ENCODE results near the gene FAM9C.
A peak's percentile ranks its signal among the peaks of the same experiment; 100 is the strongest.

FAM9C gene

GRCh38 chrX:13005661-13006473 is 38.6 kb downstream of the FAM9C start:
- peak; percentile 89 for DNase-seq

- peak; percentile 61 for DNase-seq
Observed at GRCh38 chrX:13001961-13002671, 42.3 kb downstream of the FAM9C start.

GRCh38 chrX:13001097-13001496 is 43.3 kb downstream of the FAM9C start:
- no peak for DNase-seq

- peak; percentile 72 for DNase-seq
Observed at GRCh38 chrX:13000301-13000811, 44.1 kb downstream of the FAM9C start.

GRCh38 chrX:12999422-12999821 is 45.0 kb downstream of the FAM9C start:
- DNase-seq, result peak; percentile 59

- no peak for DNase-seq
Observed at GRCh38 chrX:12997906-12998687, 46.3 kb downstream of the FAM9C start.

GRCh38 chrX:12996934-12997435 is 47.4 kb downstream of the FAM9C start:
- DNase-seq, result no peak

GRCh38 chrX:12994321-12994720 is 50.1 kb downstream of the FAM9C start:
- no peak for DNase-seq

GRCh38 chrX:12993826-12994225 is 50.6 kb downstream of the FAM9C start:
- no peak for DNase-seq

GRCh38 chrX:12992544-12993118 is 51.8 kb downstream of the FAM9C start:
- DNase-seq, result no peak

- DNase-seq, result no peak
Observed at GRCh38 chrX:12991575-12991974, 52.8 kb downstream of the FAM9C start.

- DNase-seq, result no peak
Observed at GRCh38 chrX:12989461-12989860, 55.0 kb downstream of the FAM9C start.

- no peak for DNase-seq
Observed at GRCh38 chrX:12988797-12989196, 55.6 kb downstream of the FAM9C start.

- DNase-seq, result no peak
Observed at GRCh38 chrX:12987900-12988594, 56.4 kb downstream of the FAM9C start.

- no peak for DNase-seq
Observed at GRCh38 chrX:12987340-12987739, 57.1 kb downstream of the FAM9C start.

GRCh38 chrX:12986886-12987285 is 57.5 kb downstream of the FAM9C start:
- DNase-seq, result no peak

- no peak for DNase-seq
Observed at GRCh38 chrX:12986164-12986779, 58.1 kb downstream of the FAM9C start.

All from inflammatory macrophage treated with lipopolysaccharide for 4 hours (primary cell).